Raji (cell line): ENCODE measurements around the gene SERINC5.

Experiments used
- POLR2A ChIP-seq: IDR thresholded peaks from 2 replicates; pipeline ENCODE4 v1.6.1; 2011; ENCODE audit warnings: low read depth, low read length, control low read depth; ENCODE audit not compliant: insufficient read depth

The SERINC5 gene

DNA sequence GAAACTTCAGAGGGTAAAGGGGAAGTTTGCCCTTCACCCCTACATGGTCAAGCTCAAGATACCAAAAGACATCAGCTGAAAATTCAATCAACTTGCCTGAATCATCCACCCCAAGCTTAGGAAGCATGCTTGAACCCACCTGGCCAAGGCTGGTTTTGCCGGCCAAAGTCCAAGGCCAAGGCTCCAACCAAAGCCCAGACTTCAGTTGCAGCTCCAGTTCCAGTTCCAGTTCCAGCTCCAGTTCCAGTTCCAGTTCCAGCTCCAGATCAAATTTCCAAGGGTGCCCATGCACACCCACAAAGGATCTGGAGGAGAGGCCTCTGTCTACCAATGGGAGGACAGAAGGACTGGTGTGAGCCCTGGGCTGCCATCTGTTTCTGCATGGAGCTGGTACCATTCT, 4.6 kb upstream of the SERINC5 start:
- no peak for TF ChIP-seq POLR2A

GRCh38 chr5:80259511-80260203, 3.8 kb upstream of the SERINC5 start:
- TF ChIP-seq POLR2A = no peak

- TF ChIP-seq POLR2A = no peak
Measured at GRCh38 chr5:80255431-80255810, 427 bp downstream of the SERINC5 start.

- no peak for TF ChIP-seq POLR2A
Measured at GRCh38 chr5:80254767-80255430, 949 bp downstream of the SERINC5 start.

- TF ChIP-seq POLR2A = no peak
Measured at GRCh38 chr5:80251636-80252035, 4.2 kb downstream of the SERINC5 start.

- TF ChIP-seq POLR2A = no peak
Measured at GRCh38 chr5:80250801-80251200, 5.0 kb downstream of the SERINC5 start.

GRCh38 chr5:80249901-80250300, 5.9 kb downstream of the SERINC5 start:
- no peak for TF ChIP-seq POLR2A

GRCh38 chr5:80248378-80248777, 7.5 kb downstream of the SERINC5 start:
- no peak for TF ChIP-seq POLR2A

DNA sequence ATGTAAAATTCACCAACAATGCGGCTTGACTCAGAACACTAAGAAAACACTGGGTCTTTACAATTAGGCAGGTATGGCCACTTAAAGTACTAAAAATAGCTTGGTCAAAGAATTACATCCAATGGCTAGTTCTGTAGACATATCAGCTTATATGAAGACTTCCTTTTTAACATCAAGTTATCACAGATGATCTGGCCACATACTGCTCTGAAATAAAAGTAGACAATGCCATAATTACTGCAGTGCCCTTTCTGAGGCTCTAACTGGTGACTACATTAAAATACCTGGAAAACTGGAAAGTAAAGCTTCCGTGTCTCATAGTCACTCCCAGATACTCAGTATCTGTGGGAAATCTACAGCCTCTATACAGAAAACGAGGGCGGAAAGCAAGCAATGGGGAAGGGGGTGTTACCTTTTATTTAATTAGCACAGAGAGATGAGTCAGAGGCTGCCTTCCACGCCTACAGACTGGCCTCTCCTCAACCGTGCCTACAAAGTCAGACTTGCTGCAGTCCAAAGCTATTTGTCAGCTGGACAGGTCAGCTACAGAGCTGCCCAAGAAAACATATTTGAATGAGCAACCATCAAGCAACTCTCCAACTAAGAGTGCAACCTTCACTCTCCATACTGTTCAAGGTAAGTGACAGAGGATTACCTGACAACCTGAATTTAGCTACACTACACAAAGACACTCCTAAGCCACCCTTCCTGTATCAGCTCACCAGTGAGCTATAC, 8.7 kb downstream of the SERINC5 start:
- no peak for TF ChIP-seq POLR2A

DNA sequence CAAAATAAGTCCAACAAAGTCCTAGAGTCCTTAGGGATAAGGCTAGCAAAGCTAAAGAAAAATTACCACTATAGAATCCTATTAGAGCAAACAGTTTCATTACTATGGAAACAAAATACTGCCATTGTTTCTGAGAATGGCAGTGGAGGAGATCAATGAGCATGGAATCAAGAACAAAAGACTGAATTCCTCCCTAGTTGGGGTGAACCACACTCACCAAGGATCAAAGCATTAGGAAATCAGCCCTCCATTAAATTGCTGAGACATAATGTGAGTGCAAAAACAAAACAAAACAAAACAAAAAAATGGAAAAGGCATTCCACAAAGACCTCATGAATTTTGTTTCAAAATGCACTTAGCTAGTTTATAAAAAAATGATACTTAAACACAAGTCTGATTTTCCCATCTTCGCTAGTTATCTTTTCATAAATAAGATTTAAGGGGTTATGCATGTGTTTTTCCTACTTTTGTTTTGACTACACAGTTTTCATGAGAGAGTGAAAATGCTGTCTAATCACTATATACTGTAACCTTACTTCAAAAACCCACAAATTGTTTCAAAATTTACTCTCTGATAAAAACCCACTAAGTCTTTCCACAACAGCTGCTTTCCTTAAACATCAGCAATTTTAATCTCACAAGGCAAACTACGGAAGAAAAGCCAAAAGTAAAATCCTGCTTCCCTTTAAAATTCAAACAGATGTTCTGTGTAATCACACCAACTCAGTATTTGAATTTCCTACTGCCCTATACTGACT, 9.7 kb downstream of the SERINC5 start:
- TF ChIP-seq POLR2A = no peak

- TF ChIP-seq POLR2A = no peak
Measured at GRCh38 chr5:80243567-80243966, 12.3 kb downstream of the SERINC5 start.

DNA sequence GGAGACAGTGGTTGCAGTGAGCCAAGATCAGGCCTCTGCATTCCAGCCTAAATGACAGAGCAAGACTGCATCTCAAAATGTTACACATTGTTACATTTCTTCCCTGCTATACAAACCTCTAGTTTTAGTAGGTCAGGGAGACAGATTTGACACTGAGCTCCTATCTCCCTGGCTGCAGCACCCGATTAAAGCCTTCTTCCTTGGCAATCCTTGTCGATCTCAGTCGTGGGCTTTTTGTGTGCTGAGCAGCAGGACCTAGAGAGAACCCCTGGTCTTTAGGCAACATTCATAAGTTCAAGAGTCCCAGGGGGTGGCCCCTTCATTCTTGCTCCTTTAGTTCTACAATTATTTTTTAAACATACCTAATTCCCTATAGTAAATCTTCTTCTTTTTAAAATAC, 13.0 kb downstream of the SERINC5 start:
- no peak for TF ChIP-seq POLR2A

DNA sequence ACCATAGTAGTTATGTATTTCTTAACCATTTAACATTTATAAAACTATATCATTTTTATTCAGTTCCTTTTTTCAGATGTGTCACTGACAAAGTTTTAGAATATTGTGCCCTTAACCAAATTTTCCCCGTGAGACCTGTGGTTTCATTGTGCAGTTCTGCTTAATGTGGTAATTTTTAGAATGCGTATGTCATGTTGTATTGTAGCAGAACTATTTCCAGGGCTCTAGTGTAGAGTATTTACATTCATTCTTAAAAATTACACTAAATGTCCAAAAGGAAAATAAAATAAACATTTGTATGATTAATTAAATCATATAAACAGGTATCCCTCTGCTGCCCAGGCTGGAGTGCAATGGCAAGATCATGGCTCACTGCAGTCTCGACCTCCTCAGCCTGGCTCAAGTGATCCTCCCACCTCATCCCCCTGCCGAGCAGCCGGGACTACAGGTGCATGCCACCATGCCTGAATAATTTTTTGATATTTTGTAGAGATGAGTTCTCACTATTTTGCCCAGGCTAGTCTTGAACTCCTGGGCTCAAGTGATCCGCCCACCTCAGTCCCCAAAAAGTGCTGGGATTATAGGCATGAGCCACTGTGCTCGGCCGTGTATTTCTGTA, 15.4 kb downstream of the SERINC5 start:
- TF ChIP-seq POLR2A = no peak

- no peak for TF ChIP-seq POLR2A
Measured at GRCh38 chr5:80239680-80240367, 16.0 kb downstream of the SERINC5 start.
